Measurements from ENCODE around the gene P3H4. TPM values are rescaled to one million over a fixed set of nuclear protein-coding genes. Genes with fewer than 3 reads are reported as not detected.

The P3H4 gene
- total RNA-seq, 1 experiment from 2014 or later = 24.0 TPM

DNA sequence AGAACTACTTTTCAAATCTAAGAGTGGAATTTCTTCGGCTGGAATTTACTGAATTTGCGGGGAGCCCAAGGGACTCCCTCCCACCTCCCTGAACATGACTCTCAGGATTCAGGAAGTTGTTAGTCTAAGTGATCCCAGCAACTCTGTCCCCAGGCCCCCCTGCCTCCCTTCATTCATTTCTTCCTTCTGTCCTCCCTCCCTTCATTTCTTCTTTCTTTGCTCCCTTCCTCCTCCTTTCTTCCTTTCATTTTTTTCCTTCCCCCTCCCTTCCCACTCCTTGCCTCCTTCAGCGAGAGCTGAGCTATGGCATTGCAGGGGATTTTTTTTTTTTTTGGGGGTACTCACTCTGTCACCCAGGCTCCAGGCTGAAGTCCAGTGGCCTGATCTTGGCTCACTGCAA is 14.4 kb downstream of the P3H4 start:
- Histone ChIP-seq H2BK5ac (ENCODE audit: insufficient read length, low read length) (no peak overlapping the region), H3K4me2 (ENCODE audit: insufficient read depth, insufficient read length, low read length) (no peak overlapping the region), H3K4ac (ENCODE audit: low read depth, low read length) (no peak overlapping the region), H2AK5ac (ENCODE audit: insufficient read length, low read length) (no peak overlapping the region), H3K79me1 (ENCODE audit: insufficient read depth, low read depth, low read length, poor library complexity, severe bottlenecking) (no peaks in the 10 kb centered on the region), H3K4me1 (ENCODE audit: insufficient read depth, low read length) (peaks cover 8% of the 10 kb centered on the region; the same call in 1 of the 2 replicates), H3K27me3 (ENCODE audit: insufficient read depth, low read length) (peaks cover 4% of the 10 kb centered on the region; the same call in 1 of the 2 replicates), H3K27ac (ENCODE audit: insufficient read length, low read depth, low read length) (no peak overlapping the region), H4K20me1 (ENCODE audit: control insufficient read depth, insufficient read depth, insufficient read length) (no peaks in the 10 kb centered on the region), H4K91ac (ENCODE audit: insufficient read length, low read depth, low read length) (no peak overlapping the region), H3K9me3 (ENCODE audit: control insufficient read depth, low read depth, low read length) (no peaks in the 10 kb centered on the region), H2BK20ac (ENCODE audit: low read depth, low read length, poor library complexity, severe bottlenecking) (no peak overlapping the region), H3K14ac (ENCODE audit: insufficient read depth, low read length) (no peak overlapping the region), H4K8ac (replicated peaks; ENCODE audit: insufficient read length, low read depth, low read length) (no peak overlapping the region), H3K79me2 (ENCODE audit: insufficient read depth, low read length) (no peaks in the 10 kb centered on the region), H3K56ac (ENCODE audit: insufficient read length, low read depth, low read length) (no peak overlapping the region), H3T11ph (ENCODE audit: low read length) (no peak overlapping the region), H4K5ac (ENCODE audit: insufficient read length, low read depth, low read length) (no peak overlapping the region), H3K23me2 (ENCODE audit: insufficient read length, low read depth, low read length, poor library complexity, severe bottlenecking) (peaks cover 6% of the 10 kb centered on the region), H2BK120ac (ENCODE audit: low read depth, low read length, poor library complexity, severe bottlenecking) (no peak overlapping the region), H2BK12ac (ENCODE audit: insufficient read length, low read depth, low read length) (no peak overlapping the region), H2AFZ (ENCODE audit: low read length) (no peak overlapping the region), H3K23ac (ENCODE audit: insufficient read length, low read depth, low read length) (no peak overlapping the region), H3K18ac (ENCODE audit: insufficient read length, low read depth, low read length) (no peak overlapping the region), H3K9ac (ENCODE audit: extremely low read depth, insufficient read length, low read length) (no peak overlapping the region), H2BK15ac (ENCODE audit: low read depth, low read length) (no peak overlapping the region)
- H3K4me3 Mint-ChIP-seq = no peak overlapping the region
- no CpG with 5 or more reads among the region's 3 CpGs for WGBS (ENCODE audit: extremely low coverage, insufficient read length, low lambda C conversion rate)
- TF ChIP-seq CTCF (conservative IDR thresholded peaks at IDR 0.05) = no peak
- no peak for DNase-seq
- no peak overlapping the region for H3K27ac Mint-ChIP-seq
- peaks cover 1 to 5% (median 3%) of the 10 kb centered on the region in 3 experiments; a peak in 4 of 7 replicates for H3K36me3 Mint-ChIP-seq (ENCODE audit: insufficient read depth in 1 of 3, low read depth in 3 of 3)
- H3K4me1 Mint-ChIP-seq = peaks cover 38 to 51% of the 10 kb centered on the region in 2 experiments
- no peaks in the 10 kb centered on the region; a peak in 1 of 5 replicates for H3K9me3 Mint-ChIP-seq
- peaks cover 26% of the 10 kb centered on the region for H3K27me3 Mint-ChIP-seq (ENCODE audit: low read depth)

Measured in H9 (cell line).